GM13977 (cell line): ENCODE results near the gene GPR42.

Source experiments
- DNase-seq: peaks from one replicate; pipeline ENCODE4 v3.0.0; 2012; ENCODE audit warnings: low spot score
- CTCF ChIP-seq: IDR thresholded peaks from 2 replicates; pipeline ENCODE4 v1.5.1; 2012; ENCODE audit warnings: mild to moderate bottlenecking, control low read depth; ENCODE audit not compliant: insufficient read depth; ENCODE audit errors: extremely low read depth, missing control alignments
- in situ Hi-C: fragments of 300-500 bp; cut with MboI; formaldehyde crosslinking; loops from one replicate; pipeline ENCODE4 v1.12.0; 2022; ENCODE audit warnings: low sequenced_read_pairs, low pct_unique_long_range_greater_than_20kb, mixed read lengths, inconsistent platforms; ENCODE audit not compliant: unreplicated experiment

The GPR42 gene

GRCh38 chr19:35362261-35363000, 8.4 kb upstream of the GPR42 start:
- no peak for TF ChIP-seq CTCF
- no peak for DNase-seq
- in situ Hi-C loops = no loop called here

DNA sequence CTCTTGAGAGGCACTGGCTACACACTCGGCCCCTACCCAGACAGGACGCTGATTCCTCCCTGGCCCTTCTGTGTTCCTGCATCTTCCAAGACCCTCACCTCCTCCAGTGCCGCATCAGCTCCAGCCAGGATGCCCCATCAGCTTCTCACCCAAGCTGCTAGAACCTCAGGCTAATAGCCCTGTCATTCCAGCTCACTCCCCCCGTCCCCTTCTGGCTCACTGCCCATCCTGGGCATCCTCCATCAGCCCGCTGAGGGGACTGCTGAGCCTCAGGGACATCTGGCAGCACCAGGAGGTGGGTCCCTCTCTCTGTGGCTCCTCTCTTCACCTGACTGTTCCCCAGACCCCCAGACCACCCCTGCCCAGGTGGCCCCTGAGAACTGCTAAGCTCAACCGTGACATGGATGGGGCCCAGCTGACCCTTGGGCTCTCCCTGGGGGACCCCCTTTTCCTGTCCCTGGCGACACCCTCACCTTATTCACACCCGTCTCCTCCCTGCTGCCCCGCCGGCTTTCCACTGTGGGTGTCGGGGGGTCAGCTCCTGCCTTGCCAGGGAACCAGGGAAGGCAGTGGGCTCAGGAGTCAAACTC, 7.8 kb upstream of the GPR42 start:
- in situ Hi-C loops = no loop called here
- no peak for DNase-seq
- no peak for TF ChIP-seq CTCF

DNA sequence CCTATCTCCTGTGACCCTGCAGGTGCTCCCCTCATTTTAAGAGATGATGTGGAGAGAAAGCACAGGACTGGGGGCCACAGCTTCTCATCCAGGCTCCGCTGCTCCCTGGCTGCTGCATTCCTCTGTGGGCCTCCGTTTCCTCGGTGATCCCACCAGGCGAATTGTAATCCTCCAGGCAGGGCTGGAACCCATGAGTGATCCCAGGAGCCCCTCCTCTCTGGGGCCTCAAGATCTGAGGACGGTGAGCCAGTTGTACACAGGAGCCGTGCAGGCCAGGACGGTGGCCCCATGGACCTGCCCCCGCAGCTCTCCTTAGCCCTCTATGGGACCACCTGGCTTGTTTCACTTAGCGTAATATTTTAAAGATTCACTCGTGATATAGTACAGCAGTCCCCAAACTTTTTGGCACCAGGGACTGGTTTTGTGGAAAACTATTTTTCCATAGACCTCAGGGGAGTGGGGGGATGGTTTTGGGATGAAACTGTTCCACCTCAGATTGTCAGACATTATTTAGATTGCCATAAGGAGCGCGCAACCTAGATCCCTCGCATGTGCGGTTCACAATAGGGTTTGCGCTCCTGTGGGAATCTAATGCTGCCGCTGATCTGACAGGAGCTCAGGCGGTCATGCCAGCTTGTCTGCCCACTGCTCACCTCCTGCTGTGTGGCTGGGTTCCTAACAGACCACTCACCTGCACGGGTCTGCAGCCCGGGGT, 7.0 kb upstream of the GPR42 start:
- in situ Hi-C loops = no loop called here
- DNase-seq = no peak
- no peak for TF ChIP-seq CTCF

DNA sequence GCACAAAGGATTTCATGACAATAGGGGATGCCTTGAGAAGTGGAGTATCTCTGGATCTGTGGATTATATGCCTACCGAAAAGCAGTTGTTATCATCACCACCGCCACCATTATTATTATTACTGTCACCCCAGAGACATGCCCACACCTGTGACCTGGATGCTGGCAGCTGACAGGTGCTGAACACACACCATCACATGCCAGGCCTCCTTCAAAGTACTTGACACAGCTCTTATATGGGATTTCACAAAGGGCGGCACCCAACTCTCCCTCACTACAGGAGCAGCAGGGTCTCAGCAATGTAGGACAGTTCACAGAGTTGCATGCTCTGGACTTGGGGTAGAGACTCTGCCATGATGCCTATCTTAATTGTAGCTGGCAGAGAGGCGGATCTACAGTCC, 5.6 kb upstream of the GPR42 start:
- DNase-seq = no peak
- in situ Hi-C loops = no loop called here
- TF ChIP-seq CTCF = no peak

DNA sequence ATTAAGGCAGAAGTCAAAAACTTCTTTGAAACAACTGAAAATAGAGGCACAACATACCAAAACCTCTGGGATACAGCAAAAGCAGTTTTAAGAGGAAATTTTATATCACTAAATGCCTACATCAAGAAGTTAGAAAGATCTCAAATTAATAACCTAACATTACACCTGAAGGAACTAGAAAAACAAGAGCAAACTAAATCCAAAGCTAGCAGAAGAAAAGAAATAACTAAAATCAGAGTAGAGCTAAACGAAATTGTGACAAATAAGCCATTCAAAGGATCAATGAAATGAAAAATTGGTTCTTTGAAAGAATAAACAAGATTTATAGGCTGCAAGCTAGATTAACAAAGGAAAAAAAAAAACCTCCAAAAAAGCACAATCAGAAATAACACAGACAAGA, 2.5 kb upstream of the GPR42 start:
- DNase-seq = no peak
- TF ChIP-seq CTCF = no peak
- in situ Hi-C loops = no loop called here

- in situ Hi-C loops = no loop called here
- DNase-seq = no peak
- no peak for TF ChIP-seq CTCF
Observed at GRCh38 chr19:35369522-35369921, 1.3 kb upstream of the GPR42 start.
